Stimulated activated CD4-positive, alpha-beta T cell treated with anti-CD3 and anti-CD28 coated beads, Interleukin-12 subunit alpha, Interleukin-12 subunit beta, amount 100 ng/mL, for 48 hours (primary cell): Measurements from ENCODE around the gene ACOX3.
"Not testable (repeated sequence)": the region's sequence is repeated elsewhere in the genome, so short reads cannot be mapped to it uniquely, and the experiment has no call there.

Experiments
- DNase-seq, 3 donors: peaks; one replicate each; pipeline ENCODE4 v3.0.0-alpha.2; 2020; ENCODE audit warnings: low read depth in 2 of 3, low spot score in 1 of 3

Gene ACOX3

GRCh38 chr4:8407756-8408155 lies 32.8 kb downstream of the ACOX3 start:
- DNase-seq = no peak

DNA sequence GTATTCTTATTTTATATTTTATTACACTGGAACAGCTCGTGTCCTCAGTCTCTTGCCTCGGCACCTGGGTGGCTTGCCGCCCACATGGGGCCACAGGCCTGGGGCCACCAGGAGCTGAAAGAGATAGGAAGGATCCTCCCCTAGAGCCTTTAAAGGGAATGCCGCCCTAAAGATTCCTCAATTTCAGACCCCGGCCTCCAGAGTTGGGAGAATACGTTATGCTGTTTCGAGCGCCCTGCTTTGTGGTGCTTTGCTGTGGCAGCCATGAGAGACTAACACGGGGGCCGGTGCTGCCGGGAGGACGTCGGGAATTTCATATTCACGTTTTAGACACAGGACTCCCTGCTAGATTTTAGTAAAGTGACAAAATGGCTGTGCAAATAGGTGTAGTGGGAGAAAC lies 33.2 kb downstream of the ACOX3 start:
- DNase-seq = no peak

DNA sequence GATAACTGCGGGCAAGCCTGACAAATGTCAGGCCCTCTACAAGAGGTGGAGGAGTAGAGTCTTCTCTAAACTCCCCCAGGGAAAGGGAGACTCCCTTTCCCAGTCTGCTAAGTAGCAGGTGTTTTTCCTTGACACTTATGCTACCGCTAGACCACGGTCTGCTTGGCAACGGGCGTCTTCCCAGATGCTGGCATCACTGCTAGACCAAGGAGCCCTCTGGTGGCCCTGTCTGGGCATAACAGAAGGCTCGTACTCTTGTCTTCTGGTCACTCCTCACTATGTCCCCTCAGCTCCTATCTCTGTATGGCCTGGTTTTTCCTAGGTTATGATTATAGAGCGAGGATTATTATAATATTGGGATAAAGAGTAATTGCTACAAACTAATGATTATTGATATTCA lies 33.6 kb downstream of the ACOX3 start:
- DNase-seq = not testable (repeated sequence)

GRCh38 chr4:8405516-8405875 lies 35.0 kb downstream of the ACOX3 start:
- no peak for DNase-seq

- no peak for DNase-seq
Observed at GRCh38 chr4:8404791-8405515, 35.6 kb downstream of the ACOX3 start.

DNA sequence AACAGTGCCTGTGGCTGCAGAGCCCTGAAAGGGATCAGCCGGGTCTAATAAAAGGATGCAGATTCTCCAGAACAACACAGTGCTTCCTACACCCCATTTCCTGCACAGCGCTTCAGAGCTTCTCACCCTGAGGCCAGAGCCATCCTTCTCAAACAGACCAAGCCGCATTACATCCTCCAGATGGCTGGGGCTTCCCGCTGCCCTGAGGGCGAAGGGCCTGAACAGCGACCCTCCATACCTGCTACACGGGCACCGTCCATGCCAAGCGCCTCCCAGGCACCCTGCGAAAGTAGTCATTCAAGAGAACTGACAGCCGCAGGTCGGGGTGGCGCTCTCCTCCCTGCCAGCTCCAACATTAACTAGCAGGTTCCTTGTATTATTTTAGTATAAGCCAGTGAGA lies 36.5 kb downstream of the ACOX3 start:
- no peak for DNase-seq

DNA sequence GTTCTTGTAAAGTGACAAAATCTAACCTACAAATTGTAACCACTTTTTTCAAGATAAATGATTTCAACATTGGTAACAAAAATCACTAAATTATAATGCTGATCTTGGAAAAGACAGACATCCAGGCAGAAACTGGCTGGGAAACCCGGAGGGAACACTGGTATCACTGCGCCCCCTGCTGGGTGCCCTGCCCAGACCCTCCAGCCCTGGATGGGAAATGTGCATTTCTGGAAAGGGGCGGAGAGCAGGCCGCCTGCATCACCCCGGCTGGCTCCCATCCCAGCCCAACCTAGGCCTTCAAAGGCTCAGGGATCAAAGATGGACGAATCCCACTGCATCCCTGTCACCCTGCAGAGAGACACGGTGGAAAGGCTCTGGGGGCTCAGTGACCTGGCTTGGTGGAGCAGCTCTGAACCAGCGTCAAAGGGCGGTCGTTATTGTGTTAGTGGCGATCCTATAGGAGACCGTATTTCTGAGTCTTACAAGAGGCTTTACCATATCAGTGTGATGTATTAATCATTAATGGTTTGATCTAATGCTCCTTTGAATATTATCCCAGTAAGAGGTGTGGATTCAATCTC lies 37.3 kb downstream of the ACOX3 start:
- peak in 2 of 3 donors; percentile 48 to 51 for DNase-seq

DNA sequence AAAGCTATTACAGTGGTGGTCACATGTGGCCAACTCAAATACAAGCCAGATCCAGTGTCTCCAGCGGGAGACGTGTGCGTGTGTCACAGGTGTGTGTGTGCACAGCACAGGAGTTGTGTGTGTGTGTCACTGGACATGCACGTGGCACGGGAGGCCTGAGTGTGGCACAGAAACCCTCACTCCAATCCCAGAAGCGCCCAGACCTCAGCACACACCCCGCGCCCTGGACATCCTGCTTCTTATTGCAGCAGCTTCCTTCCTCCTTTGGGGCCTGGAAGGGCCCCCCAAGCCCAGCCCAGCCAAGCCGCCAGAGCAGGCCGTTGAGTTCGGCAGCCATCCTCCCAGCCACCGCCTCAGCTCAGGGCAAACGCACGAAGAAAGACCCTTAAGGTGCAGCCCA lies 37.9 kb downstream of the ACOX3 start:
- no peak for DNase-seq

GRCh38 chr4:8402181-8402597 lies 38.3 kb downstream of the ACOX3 start:
- no peak for DNase-seq

DNA sequence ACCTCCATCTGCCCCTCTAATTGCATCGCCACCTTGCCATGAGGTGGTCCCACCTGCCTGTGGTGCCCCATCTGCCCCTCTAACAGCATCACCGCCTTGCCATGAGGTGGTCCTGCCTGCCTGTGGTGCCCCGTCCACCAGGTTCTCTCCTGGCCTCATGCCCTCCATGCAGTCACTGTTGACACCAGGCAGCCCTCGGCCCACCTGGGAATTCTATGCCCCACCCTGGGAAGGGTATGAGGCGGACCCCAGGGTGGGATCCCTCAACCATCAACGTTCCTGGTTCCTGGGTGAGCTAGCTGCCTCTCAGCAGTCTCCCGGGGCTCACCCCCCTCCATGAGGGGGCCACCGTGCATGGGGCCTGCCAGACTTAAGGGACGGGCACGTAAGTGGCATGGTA lies 38.9 kb downstream of the ACOX3 start:
- DNase-seq = no peak

- no peak for DNase-seq
Observed at GRCh38 chr4:8400632-8401325, 39.7 kb downstream of the ACOX3 start.

GRCh38 chr4:8399298-8399697 lies 41.2 kb downstream of the ACOX3 start:
- DNase-seq = no peak

- no peak for DNase-seq
Observed at GRCh38 chr4:8398347-8398746, 42.2 kb downstream of the ACOX3 start.

GRCh38 chr4:8396762-8397406 lies 43.6 kb downstream of the ACOX3 start:
- DNase-seq = no peak

DNA sequence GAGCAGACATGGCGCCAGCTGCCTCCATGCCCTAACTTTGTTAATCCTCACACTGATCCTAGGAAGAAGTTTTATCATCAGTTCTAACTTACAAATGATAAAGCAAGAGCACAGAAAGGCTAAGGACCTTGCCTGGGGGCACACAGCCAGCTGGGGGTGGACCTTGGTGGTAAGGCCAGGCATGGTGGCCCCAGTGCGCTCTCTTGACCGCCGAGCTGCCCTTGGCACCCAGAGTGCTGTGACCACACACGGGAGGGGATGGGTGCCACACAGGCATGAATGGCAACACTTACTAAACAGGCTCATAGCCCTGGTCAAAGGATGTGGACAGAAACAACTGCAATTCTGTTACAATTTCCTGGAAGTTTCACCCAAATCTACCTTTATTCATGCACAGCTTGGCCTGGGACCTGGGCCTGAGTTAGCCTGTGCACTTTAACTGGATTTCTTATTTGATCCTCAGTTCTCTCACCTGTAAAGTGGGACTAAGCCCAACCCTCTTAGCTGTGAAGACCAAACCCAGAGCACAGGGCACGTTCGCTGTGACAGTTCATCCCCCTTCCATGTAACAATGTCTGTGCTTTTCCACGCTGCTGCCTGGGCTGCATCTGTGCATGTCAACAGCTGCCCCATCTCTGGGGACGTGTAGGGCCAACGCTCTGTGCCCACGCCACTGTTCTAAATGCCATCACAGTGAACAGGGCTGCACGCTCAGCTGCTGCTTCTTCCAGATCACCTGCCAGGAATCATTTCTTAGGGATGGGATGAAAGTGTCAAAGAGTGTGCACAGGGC lies 44.8 kb downstream of the ACOX3 start:
- DNase-seq = no peak

DNA sequence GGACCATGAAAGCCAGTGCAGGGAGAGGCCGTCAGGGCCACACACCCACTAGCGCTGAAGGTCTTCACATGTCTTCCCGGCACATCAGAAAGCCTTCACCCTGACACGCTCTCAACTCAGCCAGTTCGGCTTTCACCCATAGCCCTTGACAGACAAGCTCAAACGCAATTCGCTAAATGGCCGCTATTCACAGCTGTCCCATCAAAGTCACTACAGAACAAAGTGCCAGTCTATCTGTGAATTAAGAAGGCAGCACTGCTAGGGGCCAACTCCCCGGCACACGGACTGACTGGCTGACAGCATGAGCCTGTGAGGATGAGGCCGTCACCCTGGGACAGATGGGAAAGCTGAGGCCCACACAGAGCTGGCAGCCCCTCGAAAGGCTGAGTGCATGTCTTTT lies 45.7 kb downstream of the ACOX3 start:
- DNase-seq = no peak

DNA sequence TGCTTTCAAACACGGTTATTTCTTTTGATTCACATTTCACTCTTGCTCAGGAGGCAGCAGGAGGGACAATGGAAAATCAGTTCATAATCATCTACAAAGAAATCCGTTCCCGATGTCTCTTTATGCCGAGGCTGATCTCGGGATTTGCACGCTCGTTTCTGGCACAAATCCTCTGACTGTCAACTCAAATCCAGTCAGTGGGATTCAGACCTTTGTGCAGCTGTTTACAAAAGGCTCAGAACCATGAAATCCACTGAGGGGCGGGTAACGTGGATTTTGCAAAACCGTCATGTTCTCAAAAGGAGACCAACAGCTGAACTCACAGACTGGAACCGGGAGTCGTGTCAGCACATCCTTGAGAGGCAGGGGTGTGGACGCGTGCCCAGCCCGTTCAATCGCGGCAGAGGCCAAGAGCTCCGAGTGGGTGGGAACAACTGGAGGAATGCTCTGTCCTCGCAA lies 46.4 kb downstream of the ACOX3 start:
- DNase-seq = no peak

GRCh38 chr4:8393593-8394038 lies 46.9 kb downstream of the ACOX3 start:
- DNase-seq = no peak

DNA sequence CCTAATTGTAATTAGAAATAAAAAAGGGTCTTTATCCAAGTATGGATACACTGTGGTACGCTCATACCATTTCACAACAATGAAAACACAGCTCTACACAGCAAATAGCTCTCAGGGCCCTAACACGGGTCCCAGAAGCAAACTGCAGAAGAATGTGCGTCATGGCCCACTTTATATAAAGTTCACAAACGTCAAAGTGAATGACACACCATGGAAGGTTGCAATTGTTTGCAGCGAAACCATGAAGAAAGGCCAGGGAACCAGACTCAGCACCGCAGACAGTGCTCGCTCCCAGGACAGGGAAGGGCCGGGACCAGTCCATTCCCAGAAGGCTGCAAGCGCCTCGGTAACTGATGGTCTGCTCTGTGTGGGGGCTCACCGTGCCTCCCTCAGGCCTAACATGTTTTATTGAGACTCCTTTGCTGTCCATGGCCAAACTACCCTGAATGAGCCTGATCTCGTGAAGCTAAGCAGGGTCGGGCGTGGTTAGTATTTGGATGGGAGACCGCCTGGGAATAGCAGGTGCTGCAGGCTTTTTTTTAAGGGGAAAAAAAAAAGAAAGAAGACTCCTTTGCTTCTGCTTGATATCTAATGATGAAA lies 47.8 kb downstream of the ACOX3 start:
- DNase-seq = no peak

DNA sequence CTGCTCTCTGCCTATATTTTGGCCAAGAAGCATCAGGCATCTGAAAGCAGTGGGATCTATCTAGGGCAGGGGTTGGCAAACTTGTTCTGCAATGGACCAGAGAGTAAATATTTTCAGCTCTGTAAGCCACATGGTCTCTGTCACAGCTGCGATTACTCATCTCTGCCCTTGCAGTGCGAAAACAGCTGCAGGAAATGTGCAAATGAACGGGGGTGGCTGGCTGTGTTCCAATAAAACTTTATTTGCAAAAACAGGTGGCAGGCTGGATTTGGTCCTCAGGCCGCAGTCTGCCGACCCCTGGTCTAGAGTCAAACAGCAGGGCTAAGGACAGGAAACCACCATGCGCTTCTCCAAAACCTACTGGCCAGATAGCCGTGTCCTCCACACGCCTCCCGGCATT lies 48.6 kb downstream of the ACOX3 start:
- no peak for DNase-seq

DNA sequence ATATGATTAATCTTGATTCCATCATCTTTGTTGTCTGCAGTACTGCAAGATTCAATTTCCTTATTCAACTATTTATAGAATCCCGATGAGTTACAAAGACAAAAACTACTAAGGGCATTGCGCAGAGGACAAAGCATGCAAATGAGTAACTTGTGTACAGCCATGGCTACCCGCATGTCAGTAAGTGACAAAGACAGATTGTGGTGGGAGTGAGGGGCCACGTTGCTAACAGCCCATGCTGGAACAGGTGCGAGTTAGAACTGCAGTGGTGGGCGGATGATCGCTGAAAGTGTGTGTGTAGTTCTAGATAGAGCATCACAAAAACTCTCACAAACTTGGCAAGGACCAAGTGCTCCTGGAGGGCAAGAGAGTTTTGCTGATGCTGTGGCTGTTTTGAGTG lies 49.5 kb downstream of the ACOX3 start:
- DNase-seq = no peak
